SK-N-SH (cell line): ENCODE results near the gene ANK3. TPM values are rescaled to one million over a fixed set of nuclear protein-coding genes. Genes with fewer than 3 reads are reported as not detected.

Experiments
- CTCF ChIA-PET: fragments of 300-600, 350-600 bp; formaldehyde crosslinking; extraction: SDS; loops from one replicate; lab custom pipeline; 2021; lab: Yijun Ruan, JAX
- POLR2A ChIA-PET: fragments of 350-600 bp; sonication (Branson Sonifier 250); formaldehyde crosslinking; extraction: SDS; loops from one replicate; lab custom pipeline; 2020; ENCODE audit warnings: antibody characterized with exemption, inconsistent platforms; lab: Yijun Ruan, JAX
- DNase-seq: peaks from one replicate; pipeline ENCODE4 v3.0.0; 2012
- H2AFZ ChIP-seq: fragments of 200-600 bp; sonication (generic); 2 replicates; pipeline ENCODE4 v1.8.1; 2016; ENCODE audit warnings: antibody characterized with exemption, mild to moderate bottlenecking, low read depth
- H3F3A ChIP-seq: fragments of 200-600 bp; sonication (generic); replicated peaks from 2 replicates; pipeline ENCODE3; 2016; ENCODE audit warnings: antibody characterized with exemption, mild to moderate bottlenecking; ENCODE audit not compliant: insufficient read depth
- H3K27ac ChIP-seq, 2 experiments: fragments of 200-500 bp in 1 of 2; fragments of 200-600 bp in 1 of 2; sonication (Bioruptor generic) in 1 of 2; sonication (generic), shearing (Covaris generic) in 1 of 2; 2 replicates each; pipeline versions ENCODE4 v1.5.1 to v1.6.1; 2014 to 2016; ENCODE audit warnings: low read depth in 2 of 2, inconsistent platforms in 1 of 2, low read length in 1 of 2, mild to moderate bottlenecking in 1 of 2, mixed read lengths in 1 of 2
- H3K27me3 ChIP-seq: fragments of 200-600 bp; sonication (generic), shearing (Covaris generic); 2 replicates; pipeline ENCODE4 v1.6.1; 2016; ENCODE audit warnings: mixed run types; ENCODE audit not compliant: insufficient read depth
- H3K36me3 ChIP-seq, 2 experiments: fragments of 200-500 bp in 1 of 2; fragments of 200-600 bp in 1 of 2; sonication (Bioruptor generic) in 1 of 2; sonication (generic) in 1 of 2; replicated peaks in 1 of 2; 2 replicates each; pipeline versions ENCODE3 to v1.5.1; 2014 to 2016; ENCODE audit warnings: low read length in 1 of 2, mild to moderate bottlenecking in 1 of 2; ENCODE audit not compliant: insufficient read depth in 2 of 2, control insufficient read depth in 1 of 2
- H3K4me1 ChIP-seq, 2 experiments: fragments of 200-500 bp in 1 of 2; fragments of 200-600 bp in 1 of 2; sonication (Bioruptor generic) in 1 of 2; sonication (generic), shearing (Covaris generic) in 1 of 2; 2 replicates each; pipeline versions ENCODE4 v1.5.1 to v1.6.1; 2014 to 2016; ENCODE audit warnings: low read depth in 1 of 2, low read length in 1 of 2, mixed run types in 1 of 2; ENCODE audit not compliant: insufficient read depth in 2 of 2, control insufficient read depth in 1 of 2
- H3K4me2 ChIP-seq: fragments of 200-600 bp; sonication (generic), shearing (Covaris generic); 2 replicates; pipeline ENCODE4 v1.6.1; 2017; ENCODE audit warnings: mixed run types
- H3K4me3 ChIP-seq, 2 experiments: fragments of 200-500 bp in 1 of 2; fragments of 200-600 bp in 1 of 2; sonication (Bioruptor generic) in 1 of 2; sonication (generic), shearing (Covaris generic) in 1 of 2; 2 replicates each; pipeline versions ENCODE4 v1.5.1 to v1.8.1; 2014 to 2016; ENCODE audit warnings: low read depth in 2 of 2, inconsistent platforms in 1 of 2, low read length in 1 of 2, mild to moderate bottlenecking in 1 of 2, mixed read lengths in 1 of 2, moderate library complexity in 1 of 2
- H3K79me2 ChIP-seq: fragments of 200-600 bp; sonication (generic); 2 replicates; pipeline ENCODE4 v1.8.1; 2017; ENCODE audit warnings: mild to moderate bottlenecking; ENCODE audit not compliant: insufficient read depth
- H3K9ac ChIP-seq: fragments of 200-600 bp; sonication (generic); 2 replicates; pipeline ENCODE4 v1.6.1; 2017; ENCODE audit warnings: mixed run types
- H3K9me2 ChIP-seq: fragments of 200-600 bp; sonication (generic); 2 replicates; pipeline ENCODE4 v1.6.1; 2017; ENCODE audit warnings: mixed run types
- H3K9me3 ChIP-seq: fragments of 200-600 bp; sonication (generic); 2 replicates; pipeline ENCODE4 v1.6.1; 2017; ENCODE audit warnings: mixed run types, mild to moderate bottlenecking, moderate library complexity
- H4K20me1 ChIP-seq: fragments of 200-600 bp; sonication (generic); 2 replicates; pipeline ENCODE4 v1.6.1; 2017; ENCODE audit warnings: mild to moderate bottlenecking, mixed run types; ENCODE audit not compliant: insufficient read depth
- CHD2 ChIP-seq: fragments of 150-350 bp; IDR thresholded peaks from 2 replicates; pipeline ENCODE4 v1.6.1; 2018; ENCODE audit warnings: low read length; ENCODE audit not compliant: partially characterized antibody
- ELF1 ChIP-seq: IDR thresholded peaks from 2 replicates; pipeline ENCODE4 v1.4.0; 2012
- EP300 ChIP-seq, 2 experiments: IDR thresholded peaks; 2 replicates each; pipeline versions ENCODE4 v1.4.0 to v1.6.1; 2012; ENCODE audit warnings: borderline replicate concordance in 1 of 2, low read depth in 1 of 2, low read length in 1 of 2
- FOSL2 ChIP-seq: IDR thresholded peaks from 2 replicates; pipeline ENCODE4 v1.4.0; 2012; ENCODE audit warnings: low read depth, mild to moderate bottlenecking, moderate library complexity, borderline replicate concordance
- FOXM1 ChIP-seq: IDR thresholded peaks from 2 replicates; pipeline ENCODE4 v1.4.0; 2012; ENCODE audit warnings: low read depth, mild to moderate bottlenecking
- IRF3 ChIP-seq: fragments of 150-350 bp; IDR thresholded peaks from 2 replicates; pipeline ENCODE4 v1.6.1; 2016; ENCODE audit warnings: mild to moderate bottlenecking, low read depth, low read length
- JUND ChIP-seq: IDR thresholded peaks from 2 replicates; pipeline ENCODE4 v1.4.0; 2012
- MEF2A ChIP-seq: IDR thresholded peaks from 2 replicates; pipeline ENCODE4 v1.4.0; 2012; ENCODE audit warnings: low read depth, borderline replicate concordance
- MXI1 ChIP-seq: IDR thresholded peaks from 2 replicates; pipeline ENCODE4 v1.6.1; 2012; ENCODE audit warnings: mild to moderate bottlenecking, low read depth, low read length, improper control_type of control experiment
- NRF1 ChIP-seq: IDR thresholded peaks from 2 replicates; pipeline ENCODE4 v1.6.1; 2012; ENCODE audit warnings: low read depth, mild to moderate bottlenecking, low read length
- PBX3 ChIP-seq: IDR thresholded peaks from 2 replicates; pipeline ENCODE4; 2012
- RAD21 ChIP-seq: IDR thresholded peaks from 2 replicates; pipeline ENCODE4 v1.6.1; 2012; ENCODE audit warnings: mild to moderate bottlenecking, low read length
- RCOR1 ChIP-seq: fragments of 150-350 bp; IDR thresholded peaks from 2 replicates; pipeline ENCODE4 v1.6.1; 2017; ENCODE audit warnings: antibody characterized with exemption, low read length
- RFX5 ChIP-seq: IDR thresholded peaks from 2 replicates; pipeline ENCODE4 v1.6.1; 2012; ENCODE audit warnings: mild to moderate bottlenecking, improper control_type of control experiment, low read length
- SIN3A ChIP-seq: IDR thresholded peaks from 2 replicates; pipeline ENCODE4 v1.6.1; 2012; ENCODE audit warnings: low read depth, mild to moderate bottlenecking, low read length, moderate library complexity, borderline replicate concordance
- TCF12 ChIP-seq: IDR thresholded peaks from 2 replicates; pipeline ENCODE4 v1.4.0; 2012
- USF2 ChIP-seq: fragments of 150-350 bp; IDR thresholded peaks from 2 replicates; pipeline ENCODE4 v1.6.1; 2017; ENCODE audit warnings: antibody characterized with exemption, low read length, low read depth, borderline replicate concordance
- YY1 ChIP-seq: IDR thresholded peaks from 2 replicates; pipeline ENCODE4 v1.4.0; 2012; ENCODE audit warnings: low read depth, mild to moderate bottlenecking
- WGBS: methylation state at CpG from one replicate; pipeline ENCODE4 v1.1.6; 2017; ENCODE audit warnings: low lambda C conversion rate; 5-methylcytosine and 5-hydroxymethylcytosine counted together
- polyA plus RNA-seq, 3 experiments: library from polyadenylated mRNA; depleted of rRNA; stranded (reverse); fragments of >200 nt; gene quantifications; 2 replicates each; pipeline ENCODE4 v1.2.3, GENCODE V29; 2012
- TF ChIP-seq, protein P1 (sequence below): IDR thresholded peaks from 2 replicates; pipeline ENCODE4 v1.6.1; 2012; ENCODE audit warnings: mild to moderate bottlenecking, low read depth, low read length, moderate library complexity
- TF ChIP-seq, protein P2 (sequence below): IDR thresholded peaks from 2 replicates; pipeline ENCODE4 v1.4.0; 2012; ENCODE audit warnings: low read depth

Gene ANK3
- polyA plus RNA-seq, 1 of the 3 experiments (the other 2 are of a cell fraction) = 10.0 TPM

- TF ChIP-seq, protein P1, sequence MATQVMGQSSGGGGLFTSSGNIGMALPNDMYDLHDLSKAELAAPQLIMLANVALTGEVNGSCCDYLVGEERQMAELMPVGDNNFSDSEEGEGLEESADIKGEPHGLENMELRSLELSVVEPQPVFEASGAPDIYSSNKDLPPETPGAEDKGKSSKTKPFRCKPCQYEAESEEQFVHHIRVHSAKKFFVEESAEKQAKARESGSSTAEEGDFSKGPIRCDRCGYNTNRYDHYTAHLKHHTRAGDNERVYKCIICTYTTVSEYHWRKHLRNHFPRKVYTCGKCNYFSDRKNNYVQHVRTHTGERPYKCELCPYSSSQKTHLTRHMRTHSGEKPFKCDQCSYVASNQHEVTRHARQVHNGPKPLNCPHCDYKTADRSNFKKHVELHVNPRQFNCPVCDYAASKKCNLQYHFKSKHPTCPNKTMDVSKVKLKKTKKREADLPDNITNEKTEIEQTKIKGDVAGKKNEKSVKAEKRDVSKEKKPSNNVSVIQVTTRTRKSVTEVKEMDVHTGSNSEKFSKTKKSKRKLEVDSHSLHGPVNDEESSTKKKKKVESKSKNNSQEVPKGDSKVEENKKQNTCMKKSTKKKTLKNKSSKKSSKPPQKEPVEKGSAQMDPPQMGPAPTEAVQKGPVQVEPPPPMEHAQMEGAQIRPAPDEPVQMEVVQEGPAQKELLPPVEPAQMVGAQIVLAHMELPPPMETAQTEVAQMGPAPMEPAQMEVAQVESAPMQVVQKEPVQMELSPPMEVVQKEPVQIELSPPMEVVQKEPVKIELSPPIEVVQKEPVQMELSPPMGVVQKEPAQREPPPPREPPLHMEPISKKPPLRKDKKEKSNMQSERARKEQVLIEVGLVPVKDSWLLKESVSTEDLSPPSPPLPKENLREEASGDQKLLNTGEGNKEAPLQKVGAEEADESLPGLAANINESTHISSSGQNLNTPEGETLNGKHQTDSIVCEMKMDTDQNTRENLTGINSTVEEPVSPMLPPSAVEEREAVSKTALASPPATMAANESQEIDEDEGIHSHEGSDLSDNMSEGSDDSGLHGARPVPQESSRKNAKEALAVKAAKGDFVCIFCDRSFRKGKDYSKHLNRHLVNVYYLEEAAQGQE = no peak
- TF ChIP-seq EP300 (IDR thresholded peaks at IDR 0.05; ENCODE audit: borderline replicate concordance in 1 of 2, low read depth in 1 of 2, low read length in 1 of 2) = no peak
- TF ChIP-seq NRF1 = no peak
- no peak for TF ChIP-seq ELF1
- no peak for TF ChIP-seq RFX5
- TF ChIP-seq RAD21 = no peak
- no peak for TF ChIP-seq FOXM1
- TF ChIP-seq MXI1 = no peak
- TF ChIP-seq, all 33 proteins: peak for 0
Observed at GRCh38 chr10:60096761-60097513, 292.7 kb downstream of the ANK3 start (continued).

- no peak overlapping the region for H3K4me3 ChIP-seq
- no peak for TF ChIP-seq FOXM1
- TF ChIP-seq SIN3A = no peak
- TF ChIP-seq CHD2 = no peak
- TF ChIP-seq, protein P1 = no peak
- no peak for TF ChIP-seq IRF3
- TF ChIP-seq FOSL2 = no peak
- TF ChIP-seq RCOR1 = no peak
- no peak for TF ChIP-seq TCF12
- TF ChIP-seq MEF2A = no peak
- no peak for TF ChIP-seq PBX3
- TF ChIP-seq MXI1 = no peak
- no peak for TF ChIP-seq USF2
- no peak for TF ChIP-seq YY1
- TF ChIP-seq, protein P2, sequence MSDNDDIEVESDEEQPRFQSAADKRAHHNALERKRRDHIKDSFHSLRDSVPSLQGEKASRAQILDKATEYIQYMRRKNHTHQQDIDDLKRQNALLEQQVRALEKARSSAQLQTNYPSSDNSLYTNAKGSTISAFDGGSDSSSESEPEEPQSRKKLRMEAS = no peak
- TF ChIP-seq JUND = no peak
Observed at GRCh38 chr10:60093317-60093716, 296.4 kb downstream of the ANK3 start.

More at GRCh38 chr10:60093317-60093716, 296.4 kb downstream of the ANK3 start:
- H3K27me3 ChIP-seq = no peaks in the 10 kb centered on the region
- WGBS = 90% methylated on average over 3 of the region's 3 CpGs
- no peak overlapping the region for H3K4me2 ChIP-seq
- H3K79me2 ChIP-seq = no peaks in the 10 kb centered on the region
- ChIA-PET POLR2A (no interaction called here), CTCF (interaction anchor here (1.3 kb wide), 1 partner anchor 467 kb away, joined by 5 read pairs; no protein-coding TSS in a partner anchor)
- no peaks in the 10 kb centered on the region for H3F3A ChIP-seq
- no peaks in the 10 kb centered on the region for H3K9me3 ChIP-seq
- no peaks in the 10 kb centered on the region for H3K36me3 ChIP-seq
- DNase-seq = no peak
- no peak overlapping the region for H3K9ac ChIP-seq
- H2AFZ ChIP-seq = no peak overlapping the region
- H3K27ac ChIP-seq = no peak overlapping the region
- H3K9me2 ChIP-seq = no peaks in the 10 kb centered on the region
- no peaks in the 10 kb centered on the region for H4K20me1 ChIP-seq
- H3K4me1 ChIP-seq = no peaks in the 10 kb centered on the region
